HG03108 (cell line): Measurements from ENCODE around the gene TMEM151A.
"Not testable (repeated sequence)": the region's sequence is repeated elsewhere in the genome, so short reads cannot be mapped to it uniquely, and the experiment has no call there.

ENCODE experiments used
- ATAC-seq: cut with Tn5 transposase; IDR thresholded peaks from one replicate; pipeline ENCODE4 v1.9.1; 2021; ENCODE audit warnings: moderate library complexity; ENCODE audit not compliant: unreplicated experiment

Gene TMEM151A

DNA sequence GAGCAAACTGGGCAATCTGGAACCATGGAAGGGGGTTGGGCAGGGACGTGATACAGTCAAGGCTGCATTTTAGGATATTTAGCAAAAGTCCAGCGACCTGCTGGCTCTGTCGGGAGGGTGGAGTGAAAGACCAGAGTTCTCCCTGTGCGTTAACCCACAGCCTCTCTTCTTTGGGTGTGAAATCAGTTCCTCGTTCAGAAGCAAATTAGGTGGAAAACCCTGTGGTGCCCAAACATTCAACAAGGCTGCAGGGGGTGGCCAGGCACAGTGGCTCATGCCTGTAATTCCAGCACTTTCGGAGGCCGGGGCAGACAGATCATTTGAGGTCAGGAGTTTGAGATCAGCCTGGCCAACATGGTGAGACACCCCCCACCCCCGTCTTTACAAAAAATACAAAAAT is 5.9 kb downstream of the TMEM151A start:
- no peak for ATAC-seq

DNA sequence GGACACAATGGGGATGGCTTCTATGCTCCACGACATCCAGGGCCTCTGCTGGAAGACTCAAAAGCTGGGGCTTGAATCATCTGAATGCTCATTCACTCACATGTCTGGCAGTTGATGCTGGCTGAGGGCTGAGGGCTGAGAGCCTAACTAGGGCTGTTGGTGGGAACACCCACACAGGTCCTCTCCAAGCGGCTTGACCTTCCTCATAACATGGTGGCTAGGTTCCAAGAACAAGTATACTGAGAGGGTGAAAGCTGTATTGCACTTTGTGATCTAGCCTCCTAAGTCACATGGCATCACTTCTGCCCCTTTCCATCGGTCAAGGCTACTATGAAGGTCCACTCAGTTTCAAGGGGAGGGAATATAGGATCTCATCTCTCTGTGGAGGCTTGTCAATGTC is 7.5 kb downstream of the TMEM151A start:
- no peak for ATAC-seq

DNA sequence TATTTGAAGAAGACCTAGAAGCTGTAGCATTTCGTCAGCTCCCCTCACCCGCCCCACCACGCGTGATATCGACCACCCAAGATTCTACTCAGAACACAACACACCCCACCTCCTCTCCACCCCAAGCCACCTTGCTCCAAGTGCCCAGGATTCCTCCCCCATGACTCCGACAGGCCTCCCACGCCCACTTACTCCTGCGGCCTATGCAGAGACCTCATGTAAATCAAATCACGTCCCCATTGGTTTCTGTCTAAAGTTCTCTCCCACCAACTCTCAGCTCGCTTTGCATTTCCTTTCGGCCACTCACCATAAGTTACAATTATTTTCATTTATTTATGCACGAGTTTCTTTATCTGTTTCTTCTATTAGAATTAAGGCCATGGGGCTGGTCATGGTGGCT is 11.0 kb downstream of the TMEM151A start:
- ATAC-seq: no peak

DNA sequence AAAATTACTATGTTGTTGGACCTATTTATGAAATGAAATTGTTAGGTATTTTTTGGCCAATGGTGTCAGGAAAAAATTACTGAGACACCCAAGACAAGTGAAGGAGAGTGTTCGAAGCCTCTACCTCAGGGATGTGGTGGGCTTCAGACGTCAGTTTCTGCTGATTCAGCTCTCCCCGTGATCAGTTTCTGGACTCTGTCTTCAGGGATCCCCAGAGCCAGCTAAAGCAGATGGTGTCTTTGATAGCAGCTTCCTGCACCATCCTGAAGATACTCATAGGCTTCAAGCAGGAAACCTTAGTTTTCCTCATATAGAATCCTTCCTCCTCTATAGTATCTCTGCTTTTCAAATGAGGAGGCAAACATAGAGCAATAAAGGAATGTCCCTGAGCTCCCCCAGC is 17.8 kb downstream of the TMEM151A start:
- no peak for ATAC-seq

DNA sequence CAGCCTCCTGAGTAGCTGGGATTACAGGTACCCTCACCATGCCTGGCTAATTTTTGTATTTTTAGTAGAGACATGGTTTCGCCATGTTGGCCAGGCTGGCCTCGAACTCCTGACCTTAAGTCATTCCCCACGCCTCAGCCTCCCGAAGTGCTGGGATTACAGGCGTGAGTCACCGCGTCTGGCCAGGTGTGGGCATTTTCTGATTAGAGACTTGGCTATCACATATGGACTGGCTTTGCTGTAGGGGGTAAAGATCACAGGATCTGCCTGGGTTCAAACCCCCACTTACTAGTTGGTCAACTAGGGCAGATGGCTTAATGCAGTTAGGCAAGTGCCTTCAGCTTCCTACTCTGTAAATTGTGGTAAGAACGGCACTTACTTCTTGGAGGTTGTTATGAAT is 18.6 kb downstream of the TMEM151A start:
- no peak for ATAC-seq

DNA sequence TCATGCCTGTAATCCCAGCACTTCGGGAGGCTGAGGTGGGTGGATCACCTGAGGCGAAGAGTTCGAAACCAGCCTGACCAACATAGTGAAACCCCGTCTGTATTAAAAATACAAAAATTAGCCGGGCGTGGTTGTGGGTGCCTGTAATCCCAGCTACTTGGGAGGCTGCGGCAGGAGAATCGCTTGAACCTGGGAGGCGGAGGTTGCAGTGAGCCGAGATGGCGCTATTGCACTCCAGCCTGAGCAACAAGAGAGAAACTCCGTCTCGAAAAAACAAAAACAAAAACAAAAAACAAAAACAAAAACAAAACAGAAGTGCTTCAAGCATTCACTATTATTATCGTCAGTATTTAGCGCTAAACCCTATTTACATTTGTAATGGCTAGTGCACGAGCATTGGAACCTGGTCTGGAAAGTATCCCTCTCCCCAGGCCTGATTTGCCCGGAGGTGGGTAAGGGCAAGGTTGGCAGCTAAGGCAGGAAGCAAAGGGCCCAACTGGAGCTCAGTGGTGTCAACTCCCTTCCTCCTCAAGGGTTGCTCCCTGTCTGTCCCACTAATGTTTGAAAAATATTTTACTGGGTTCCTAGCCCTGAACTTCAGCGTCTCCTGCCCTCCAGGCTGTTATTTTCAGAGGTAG is 19.2 kb downstream of the TMEM151A start:
- not testable (repeated sequence) for ATAC-seq

DNA sequence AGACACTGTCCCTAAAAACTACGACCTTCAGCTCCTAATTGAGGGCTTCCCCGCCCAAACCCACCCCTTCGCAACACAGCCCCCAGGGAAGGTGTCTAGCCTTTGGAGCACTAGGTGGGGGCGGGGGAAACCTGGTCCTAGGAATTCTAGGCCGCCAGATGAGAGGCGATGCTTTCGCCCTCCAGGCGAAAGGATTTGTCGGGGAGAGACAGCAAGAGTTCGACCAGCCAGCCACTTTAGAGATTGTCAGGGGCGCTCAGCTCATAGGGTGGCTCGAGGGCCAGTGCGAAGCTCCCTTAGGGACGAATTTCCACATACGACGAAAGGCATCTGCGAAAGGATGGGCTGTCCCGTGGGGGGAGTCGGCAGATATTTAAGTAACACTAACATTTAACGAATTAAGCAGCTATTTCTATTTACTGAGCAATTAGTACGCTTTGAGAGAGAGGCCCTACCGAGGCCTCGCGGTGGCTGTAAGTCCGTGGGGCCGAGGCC is 19.8 kb downstream of the TMEM151A start:
- no peak for ATAC-seq

DNA sequence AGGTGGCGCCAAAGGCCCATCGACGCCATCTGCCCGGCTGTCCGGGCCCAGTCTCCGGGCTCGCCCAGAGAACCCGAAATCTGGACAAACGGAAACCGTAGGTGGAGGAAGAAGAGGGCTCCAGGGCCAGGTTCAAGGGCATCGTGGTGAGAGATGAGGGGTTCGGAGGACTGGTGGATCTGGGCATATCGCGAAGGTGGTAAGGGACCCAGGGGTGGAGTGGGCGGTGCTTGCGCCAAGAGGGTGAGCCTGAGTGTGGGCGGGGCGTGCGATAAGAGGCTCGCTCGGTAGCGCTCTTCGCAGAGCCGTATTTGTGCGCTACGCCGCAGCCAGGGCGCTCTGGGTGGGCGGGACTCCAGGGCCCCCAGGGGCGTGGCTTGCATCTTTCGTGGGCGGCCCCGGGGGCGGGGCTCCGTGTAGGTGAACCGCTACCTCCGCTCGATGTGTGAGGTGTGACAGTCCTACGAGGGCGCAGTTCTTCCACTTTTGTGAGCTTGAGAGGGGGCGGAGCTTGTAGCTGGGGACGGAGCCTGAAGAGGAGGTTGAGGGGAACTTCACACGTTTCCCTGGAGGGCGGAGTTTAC is 20.4 kb downstream of the TMEM151A start:
- peak; percentile 57 for ATAC-seq

DNA sequence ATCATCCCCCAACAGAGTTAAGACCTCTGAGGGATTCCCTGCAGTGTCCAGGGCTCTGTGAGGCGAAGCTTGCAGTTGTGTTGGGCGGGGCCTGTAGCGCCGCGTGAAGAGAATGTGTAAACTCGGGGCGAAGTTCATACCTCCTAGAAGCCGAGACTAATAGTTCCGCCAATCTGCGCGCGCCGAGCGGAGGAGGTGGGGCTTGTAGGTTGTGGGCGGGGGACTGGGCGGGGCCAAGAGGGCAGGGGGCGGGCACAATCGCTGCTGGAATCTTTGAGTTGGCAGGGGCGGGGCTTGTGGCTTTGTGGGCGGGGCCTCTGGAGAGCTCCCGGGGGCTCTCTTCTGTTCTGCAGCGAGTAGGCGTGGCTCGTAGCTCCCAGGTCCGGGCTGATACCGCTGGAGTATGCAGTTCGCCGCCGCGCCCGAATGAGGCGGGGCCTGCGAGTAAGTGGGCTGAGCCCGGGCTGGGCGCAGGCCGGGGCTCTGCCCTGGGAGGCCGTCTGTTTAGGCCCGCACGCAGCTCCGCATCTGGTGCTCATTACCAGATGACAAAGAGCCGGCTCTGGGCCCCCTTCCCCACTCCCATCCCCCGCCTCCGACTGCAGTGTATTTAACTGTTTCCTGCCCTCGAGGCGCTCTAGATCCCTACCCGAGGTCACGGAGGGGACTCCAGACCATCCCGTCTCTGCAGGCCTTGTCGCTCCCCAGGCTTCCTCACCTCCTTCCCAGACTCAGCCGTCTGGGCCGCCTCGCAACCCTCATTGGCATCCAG is 21.0 kb downstream of the TMEM151A start:
- ATAC-seq: peak; percentile 51

DNA sequence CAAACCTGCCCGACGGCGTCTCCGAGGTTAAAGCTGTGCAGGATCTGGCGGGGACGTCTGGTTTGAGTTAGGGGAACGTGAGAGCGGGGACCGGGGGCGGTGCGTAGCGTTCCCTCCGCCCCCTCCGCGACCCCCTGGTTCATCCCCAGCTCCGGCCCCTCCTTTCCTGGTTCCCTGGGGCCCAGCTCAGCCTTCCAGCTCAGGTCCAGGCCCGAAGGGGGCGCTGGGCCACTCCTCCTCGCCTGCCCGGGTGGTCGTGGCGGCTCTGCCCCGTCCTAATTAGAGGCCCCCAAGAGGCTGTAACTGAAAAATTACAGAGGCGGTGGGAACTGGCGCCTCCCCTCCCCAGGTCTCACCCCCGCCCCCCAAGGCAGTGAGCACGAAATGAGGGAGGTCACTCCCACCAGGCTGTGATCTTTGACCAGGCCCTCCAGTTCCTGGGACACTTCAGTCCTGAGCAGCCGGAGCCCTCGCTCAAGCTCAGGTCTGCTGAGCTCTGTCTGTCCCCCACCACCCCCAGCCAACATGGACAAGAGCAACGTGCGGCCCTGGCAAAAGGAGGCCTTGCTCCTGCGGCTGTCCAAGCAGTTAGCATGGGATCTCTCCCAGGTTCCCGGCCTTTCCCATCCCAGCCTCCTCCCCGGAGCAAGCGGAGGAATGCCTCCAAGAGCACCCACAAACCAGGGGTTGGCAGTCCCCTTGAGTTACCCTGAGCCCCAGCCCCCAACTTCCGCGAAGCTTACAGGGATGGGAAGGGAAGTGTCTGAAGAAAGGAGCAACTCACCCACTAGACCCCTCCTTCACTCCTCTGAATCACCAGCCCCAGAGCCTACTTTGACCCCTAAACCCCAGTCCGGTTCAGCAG is 21.9 kb downstream of the TMEM151A start:
- ATAC-seq: no peak

DNA sequence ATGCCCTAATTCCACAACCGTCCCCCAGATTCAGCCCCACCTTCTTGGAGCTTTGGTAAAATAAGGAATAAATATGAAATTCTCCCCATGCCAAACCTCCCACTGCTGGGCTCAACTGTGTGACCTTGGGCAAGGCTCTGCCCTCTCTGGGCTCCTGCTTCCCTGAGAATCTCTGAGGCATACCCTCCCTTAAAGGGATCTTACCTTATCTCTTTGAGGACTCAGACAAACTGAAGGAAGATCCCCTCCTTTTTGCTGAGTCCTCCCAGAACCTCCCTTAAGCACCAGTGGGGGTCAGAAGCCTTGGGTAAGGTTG is 22.4 kb downstream of the TMEM151A start:
- ATAC-seq: no peak

DNA sequence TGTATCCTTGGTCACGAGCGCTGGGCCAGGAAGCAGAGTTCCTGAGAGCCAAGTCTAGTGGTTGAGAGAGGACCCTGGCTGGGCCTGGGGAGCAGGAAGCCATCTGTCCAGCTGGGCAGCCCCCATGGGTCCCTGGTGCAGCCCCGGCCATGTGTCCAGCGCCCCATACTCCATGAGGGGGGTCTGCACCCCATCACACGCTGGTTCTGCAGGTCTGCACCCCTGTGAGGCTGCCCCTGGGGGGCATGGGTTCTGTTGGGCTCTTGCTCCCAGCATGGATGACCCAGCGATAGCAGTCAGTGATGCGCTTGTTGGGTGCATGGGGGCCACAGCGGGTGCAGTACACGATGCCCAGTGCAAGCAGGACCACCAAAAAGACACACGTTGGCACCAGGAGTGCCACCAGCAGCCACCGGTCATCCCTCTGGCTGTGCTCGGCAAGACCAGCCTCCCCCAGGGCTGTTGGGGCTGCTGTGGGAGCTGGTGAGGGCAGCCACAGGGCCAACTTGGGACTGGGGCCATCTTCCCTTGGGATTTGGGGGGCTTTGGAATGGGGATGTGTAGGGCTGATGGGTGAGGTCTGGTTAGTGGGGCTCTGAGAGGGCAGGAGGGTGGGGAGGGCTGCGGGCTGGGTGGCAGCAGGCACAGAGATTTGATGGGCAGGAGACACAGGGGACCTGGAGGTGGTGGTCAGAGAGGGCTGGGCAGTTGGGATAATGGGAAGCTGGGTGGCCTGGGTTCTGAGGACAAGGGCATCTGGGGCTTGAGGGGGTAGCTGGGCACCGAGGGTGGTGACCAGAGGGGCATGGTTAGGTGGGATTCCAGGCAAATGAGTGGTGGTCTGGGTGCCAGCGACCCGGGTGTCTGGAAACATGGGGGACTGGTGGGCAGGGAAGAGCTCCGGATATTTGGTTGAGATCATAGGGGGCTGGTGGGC is 23.1 kb downstream of the TMEM151A start:
- ATAC-seq: no peak

DNA sequence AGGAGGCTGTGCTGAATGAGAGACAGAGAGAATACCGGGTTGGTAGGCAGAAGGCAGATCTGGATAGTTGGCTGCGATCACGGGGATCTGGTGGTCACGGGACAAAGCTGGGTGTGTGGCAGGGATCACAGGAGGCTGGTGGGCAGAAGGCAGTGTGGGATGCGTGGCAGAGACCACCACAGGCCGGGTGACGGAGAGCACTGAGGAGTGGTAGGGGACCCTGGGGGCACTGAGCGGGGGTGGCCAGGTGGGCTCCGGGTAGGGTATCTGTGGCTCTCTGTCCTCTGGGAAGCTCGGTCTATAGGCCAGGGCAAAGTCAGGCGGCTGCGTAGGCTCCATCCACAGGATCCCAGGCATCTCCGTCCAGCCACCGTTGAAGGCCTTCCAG is 23.8 kb downstream of the TMEM151A start:
- no peak for ATAC-seq

DNA sequence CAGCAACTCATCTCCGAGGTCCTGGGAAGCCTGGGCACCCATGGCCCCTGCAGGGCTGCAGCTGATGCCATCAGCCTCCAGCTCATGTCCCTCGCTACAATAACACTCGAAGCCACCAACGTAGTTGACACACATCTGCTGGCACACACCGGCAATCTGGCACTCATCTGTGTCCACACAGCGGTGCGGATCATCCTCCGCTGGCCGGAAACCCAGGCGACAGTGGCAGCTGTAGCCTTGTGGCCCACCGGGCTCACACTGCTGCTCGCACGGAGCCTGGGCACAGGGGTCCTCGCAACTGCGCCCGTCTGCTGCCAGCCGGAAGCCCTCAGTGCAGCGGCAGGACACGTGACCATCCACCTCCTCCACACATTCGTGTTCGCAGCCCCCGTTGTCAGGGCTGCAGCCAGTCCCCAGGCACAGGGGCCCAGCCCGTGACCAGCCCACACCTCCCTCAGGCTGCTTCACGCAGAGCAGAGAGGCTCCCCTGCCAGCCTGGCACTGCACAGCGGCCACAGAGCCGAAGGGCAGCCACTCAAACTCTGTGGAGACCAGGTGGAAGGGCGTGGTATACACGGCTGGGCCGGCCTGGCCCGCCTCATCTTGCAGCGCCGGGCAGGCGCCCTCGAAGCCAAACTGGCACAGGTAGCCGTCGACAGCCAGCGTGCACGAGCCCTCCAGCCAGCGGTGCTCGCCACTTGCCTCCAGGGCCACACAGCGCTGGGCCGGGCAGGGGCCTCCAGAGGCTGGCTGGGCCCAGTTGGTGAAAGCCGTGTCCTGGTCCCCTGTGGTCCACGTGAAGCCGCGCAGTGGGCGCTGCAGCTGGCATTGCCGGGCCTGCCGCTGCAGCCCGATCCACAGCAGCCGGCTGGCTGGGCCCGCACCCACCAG is 24.5 kb downstream of the TMEM151A start:
- no peak for ATAC-seq

DNA sequence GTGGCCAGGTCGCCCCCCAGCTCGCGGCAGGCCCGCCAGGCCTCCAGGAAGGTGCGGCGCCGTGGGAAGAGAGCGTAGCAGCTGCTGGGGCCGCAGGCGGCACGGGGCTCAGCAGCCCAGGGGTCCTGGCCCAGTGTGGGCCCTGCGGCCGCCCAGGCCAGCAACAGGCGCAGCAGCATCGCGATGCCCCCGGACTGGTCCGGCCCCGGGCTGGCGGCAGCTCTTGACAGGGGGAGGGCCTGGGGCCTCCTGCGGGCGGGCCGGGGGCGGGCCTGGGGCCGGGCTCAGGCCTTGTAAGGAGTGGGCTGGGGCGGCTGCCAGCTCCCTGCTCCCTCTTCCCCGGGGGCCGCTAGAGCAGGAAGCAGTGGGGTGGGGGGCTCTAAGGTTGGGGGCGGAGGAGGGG is 25.2 kb downstream of the TMEM151A start, which contains the start of gene CD248:
Gene CD248, minus strand, starts transcription at position 196 of the 403 bp plus-strand sequence. Its CDS starts 17 bp downstream, at position 179.
- ATAC-seq: no peak

DNA sequence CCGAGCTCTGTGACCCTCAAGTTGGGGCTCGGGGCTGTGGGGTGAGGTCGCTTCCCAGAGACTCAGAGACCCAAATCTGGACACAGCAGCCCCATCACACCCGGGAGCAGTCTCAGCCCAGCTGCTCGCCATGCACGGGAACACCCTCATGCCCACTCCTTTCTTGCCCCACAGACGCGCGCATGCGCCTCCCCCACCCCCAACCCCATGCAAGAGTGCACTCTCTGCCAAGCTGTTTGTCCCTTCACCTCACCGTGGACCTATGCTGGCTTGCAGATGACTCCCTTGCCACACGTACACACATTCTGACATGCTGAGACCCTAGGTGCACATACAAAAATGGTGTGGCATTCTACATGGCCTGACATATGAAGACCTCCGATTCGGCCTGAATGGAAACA is 25.6 kb downstream of the TMEM151A start:
- no peak for ATAC-seq

DNA sequence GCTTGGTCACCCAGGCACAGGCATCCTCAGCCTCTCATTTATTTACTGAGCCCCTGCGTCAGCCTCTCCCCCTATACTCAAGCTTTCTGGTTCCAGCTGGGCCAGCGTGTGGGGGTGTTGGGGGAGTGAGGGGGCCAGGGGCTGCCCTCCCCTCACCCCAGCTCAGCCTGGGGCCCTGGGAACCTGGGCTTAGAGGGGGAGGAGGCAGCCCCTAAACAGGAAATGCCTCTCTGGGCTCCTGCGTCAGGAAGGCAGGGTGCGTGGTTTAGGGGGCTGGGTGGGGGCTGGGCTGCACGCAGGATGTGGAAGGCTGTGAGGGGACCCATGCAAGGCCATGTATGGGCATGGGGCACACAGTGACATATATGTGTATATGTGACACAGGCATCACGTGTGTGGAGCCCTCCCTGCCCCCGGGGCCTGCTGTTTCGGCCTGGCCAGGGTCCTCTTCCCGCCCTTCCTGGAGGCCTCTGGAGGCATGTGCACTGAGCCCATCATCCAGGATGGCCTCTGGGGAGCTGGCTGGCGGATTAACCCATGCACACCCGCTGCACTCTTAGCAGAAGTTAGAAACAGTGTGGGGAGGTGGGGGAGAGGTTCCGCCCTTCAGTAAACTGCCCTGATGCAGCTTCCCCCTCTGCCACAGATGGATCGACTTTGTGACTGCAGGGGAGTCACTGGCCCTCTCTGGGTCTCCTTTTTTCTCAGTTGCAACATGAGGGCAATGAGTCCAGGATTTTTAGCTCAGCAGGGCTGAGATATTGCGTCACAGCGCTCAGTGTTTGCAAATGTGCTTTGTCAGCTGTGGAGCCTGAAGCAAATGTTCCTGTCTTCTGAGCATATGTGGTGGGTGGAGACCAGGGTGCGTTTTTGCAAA is 26.3 kb downstream of the TMEM151A start:
- no peak for ATAC-seq

DNA sequence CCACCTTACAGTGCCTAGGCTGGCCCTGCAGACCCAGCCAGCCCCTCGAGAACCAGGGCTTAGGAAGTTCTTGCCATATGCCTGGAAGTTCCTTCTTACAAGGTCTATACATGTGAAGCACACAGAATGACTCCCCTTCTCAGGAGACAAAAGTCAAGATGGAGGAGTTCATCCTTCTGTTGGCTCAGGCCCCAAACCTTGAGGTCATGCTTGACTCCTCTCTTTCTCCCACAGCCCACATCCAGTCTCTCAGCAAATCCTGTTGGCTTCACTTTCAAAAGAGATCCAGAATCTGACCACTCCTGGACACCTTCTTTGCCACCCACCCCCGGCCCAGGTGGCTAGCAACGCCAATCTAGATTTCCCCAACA is 26.9 kb downstream of the TMEM151A start:
- no peak for ATAC-seq
